K562 (cell line): ENCODE measurements around the gene MYL12A. TPM values are rescaled to one million over a fixed set of nuclear protein-coding genes. Genes with fewer than 3 reads are reported as not detected.

ENCODE experiments used
- ARID1B ChIP-seq: fragments of 450-650 bp; IDR thresholded peaks from 2 replicates; pipeline ENCODE4 v1.6.1; 2016; ENCODE audit warnings: antibody characterized with exemption, mild to moderate bottlenecking, inconsistent platforms
- BRF1 ChIP-seq: IDR thresholded peaks from 3 replicates; pipeline ENCODE4 v1.6.1; 2011; ENCODE audit warnings: borderline replicate concordance, mild to moderate bottlenecking; ENCODE audit not compliant: insufficient read length; ENCODE audit errors: extremely low read depth
- CHAMP1 ChIP-seq: fragments of 450-650 bp; IDR thresholded peaks from 2 replicates; pipeline ENCODE4 v1.6.1; 2016; ENCODE audit warnings: mild to moderate bottlenecking
- CTBP1 ChIP-seq: fragments of 450-650 bp; IDR thresholded peaks from 2 replicates; pipeline ENCODE4 v1.6.1; 2016; ENCODE audit warnings: borderline replicate concordance
- ETS1 ChIP-seq: conservative IDR thresholded peaks from 2 replicates; pipeline ENCODE4 v1.6.1; 2011; ENCODE audit warnings: low read depth, mild to moderate bottlenecking, low read length; ENCODE audit not compliant: control insufficient read depth
- FOXO4 ChIP-seq: fragments of 450-650 bp; formaldehyde crosslinking; IDR thresholded peaks from 2 replicates; pipeline ENCODE4 v1.4.0; 2020; ENCODE audit warnings: mild to moderate bottlenecking, moderate library complexity
- FOXP1 ChIP-seq: sonication (generic); formaldehyde crosslinking; IDR thresholded peaks from 2 replicates; pipeline ENCODE4 v1.8.0; 2022; ENCODE audit warnings: mild to moderate bottlenecking, missing genetic modification reagents
- HDAC3 ChIP-seq: fragments of 450-650 bp; IDR thresholded peaks from 2 replicates; pipeline ENCODE4 v1.6.1; 2018; ENCODE audit warnings: borderline replicate concordance, mild to moderate bottlenecking, moderate library complexity; ENCODE audit not compliant: partially characterized antibody
- HMG20B ChIP-seq: fragments of 250-450 bp; sonication (Bioruptor Pico); IDR thresholded peaks from 2 replicates; pipeline ENCODE4 v1.5.0; 2021; ENCODE audit warnings: mild to moderate bottlenecking
- HNRNPLL ChIP-seq: fragments of 200-400 bp; formaldehyde crosslinking; IDR thresholded peaks from 2 replicates; pipeline ENCODE4 v1.6.1; 2017; ENCODE audit warnings: low read length, low read depth, mild to moderate bottlenecking; ENCODE audit not compliant: poor library complexity, severe bottlenecking
- NFE2L1 ChIP-seq: fragments of 450-650 bp; IDR thresholded peaks from 2 replicates; pipeline ENCODE4 v1.6.1; 2016; ENCODE audit warnings: missing genetic modification characterization, low read depth, mild to moderate bottlenecking, missing compliant biosample characterization, moderate library complexity, borderline replicate concordance
- NRF1 ChIP-seq, 2 experiments: fragments of 450-650 bp; IDR thresholded peaks in 1 of 2; conservative IDR thresholded peaks in 1 of 2; 2 replicates each; pipeline ENCODE4 v1.6.1; 2014; ENCODE audit warnings: mild to moderate bottlenecking in 2 of 2
- PURB ChIP-seq: sonication (generic); formaldehyde crosslinking; IDR thresholded peaks from 2 replicates; pipeline ENCODE4 v1.9.0; 2021; ENCODE audit warnings: low read depth, mild to moderate bottlenecking, missing genetic modification reagents
- RCOR1 ChIP-seq, 2 experiments: IDR thresholded peaks; 2 replicates each; pipeline ENCODE4 v1.6.1; 2012; ENCODE audit warnings: low read depth in 2 of 2, low read length in 2 of 2, borderline replicate concordance in 1 of 2, improper control_type of control experiment in 1 of 2
- SAP30 ChIP-seq: fragments of 200-600 bp; sonication (generic); IDR thresholded peaks from 2 replicates; pipeline ENCODE4 v1.6.1; 2012; ENCODE audit warnings: borderline replicate concordance, low read depth, mild to moderate bottlenecking, moderate library complexity, low read length, control low read depth, inconsistent platforms; ENCODE audit not compliant: insufficient read depth, poor library complexity, severe bottlenecking
- SMARCA4 ChIP-seq: fragments of 450-650 bp; IDR thresholded peaks from 2 replicates; pipeline ENCODE4 v1.6.1; 2016
- SREBF1 ChIP-seq: fragments of 150-350 bp; IDR thresholded peaks from 2 replicates; pipeline ENCODE4 v1.6.1; 2014; ENCODE audit warnings: antibody characterized with exemption, low read depth, low read length, borderline replicate concordance
- TAF9B ChIP-seq: fragments of 450-650 bp; IDR thresholded peaks from 2 replicates; pipeline ENCODE4 v1.6.1; 2018; ENCODE audit warnings: mild to moderate bottlenecking; ENCODE audit not compliant: partially characterized antibody
- ZNF347 ChIP-seq: fragments of 450-650 bp; formaldehyde crosslinking; IDR thresholded peaks from 2 replicates; pipeline ENCODE4 v1.4.0; 2020; ENCODE audit warnings: low read depth, mild to moderate bottlenecking, moderate library complexity
- ZSCAN29 ChIP-seq: fragments of 450-650 bp; IDR thresholded peaks from 2 replicates; pipeline ENCODE4 v1.6.1; 2017
- ZSCAN32 ChIP-seq: fragments of 450-650 bp; formaldehyde crosslinking; IDR thresholded peaks from 2 replicates; pipeline ENCODE4 v1.4.0; 2020; ENCODE audit warnings: mild to moderate bottlenecking, moderate library complexity
- polyA plus RNA-seq, 8 experiments: library from polyadenylated mRNA; depleted of rRNA in 4 of 8; stranded (reverse) in 5 of 8; unstranded in 3 of 8; fragments of >200 nt; fragmentation: Nextera tagmentation in 2 of 8; fragmentation: Illumina TruSeq in 1 of 8; extraction: Ambion mirVana in 2 of 8; extraction: Trizol in 1 of 8; gene quantifications; 2 replicates each; pipeline versions ENCODE4 v1.2.1 to v1.2.3, GENCODE V29; 2011 to 2014; ENCODE audit warnings: inconsistent platforms in 1 of 8, missing spikeins in 1 of 8
- total RNA-seq, 7 experiments: library from RNA; depleted of rRNA in 6 of 7; stranded (reverse); fragments of >200 nt in 6 of 7; fragmentation: Illumina TruSeq in 2 of 7; extraction: Trizol in 2 of 7; gene quantifications; 2 replicates each; pipeline versions ENCODE4 v1.2.1 to v1.2.3, GENCODE V29; 2011 to 2021; ENCODE audit warnings: low replicate concordance in 1 of 7

Gene MYL12A
- total and polyA plus RNA-seq, 9 of the 15 experiments (the other 6 are each of a cell fraction or from before 2014, with no cell fraction given) = 308 to 1,031 (median 559) TPM

GRCh38 chr18:3261373-3262233 is 14.0 kb downstream of the MYL12A start, which contains the start of gene MYL12B (continued):
- TF ChIP-seq NFE2L1 = no peak
- no peak for TF ChIP-seq BRF1
- TF ChIP-seq ZSCAN29 = peak; percentile 66
- TF ChIP-seq SREBF1 = peak; percentile 48; the same call in 1 of the 2 replicates
- TF ChIP-seq HNRNPLL = peak; percentile 61
- TF ChIP-seq RCOR1 (IDR thresholded peaks at IDR 0.05; ENCODE audit: borderline replicate concordance in 1 of 2, low read depth in 2 of 2, low read length in 2 of 2) = 0 out of 4 replicates have a peak, but pooled peaks have one; percentile 9 to 30
- TF ChIP-seq CHAMP1 = no peak
- TF ChIP-seq CTBP1 = peak; percentile 98
- peak in 1 of 2 experiments; percentile 41 for TF ChIP-seq NRF1 (conservative IDR thresholded peaks at IDR 0.05 in 1 of 2, IDR thresholded peaks at IDR 0.05 in 1 of 2)
- peak; percentile 51; the same call in 1 of the 2 replicates for TF ChIP-seq ARID1B
- TF ChIP-seq SAP30 = peak; percentile 81
- TF ChIP-seq SMARCA4 = peak; percentile 62; the same call in 1 of the 2 replicates
- no peak for TF ChIP-seq HMG20B (CRISPR knock-in tag)
- TF ChIP-seq FOXP1 (CRISPR knock-in tag) = no peak; the same call in 1 of the 2 replicates
- no peak for TF ChIP-seq ZSCAN32 (CRISPR knock-in tag)
- no peak for TF ChIP-seq HDAC3
- no peak for TF ChIP-seq ZNF347 (CRISPR knock-in tag)
- no peak for TF ChIP-seq PURB
- TF ChIP-seq ETS1 = peak; percentile 63
- TF ChIP-seq FOXO4 (CRISPR knock-in tag) = no peak
- peak; percentile 77 for TF ChIP-seq TAF9B
